GM12891 (cell line): ENCODE measurements around the gene MYH3.

Source experiments
- PAX5 ChIP-seq: IDR thresholded peaks from 2 replicates; pipeline ENCODE4 v1.6.1; 2011; ENCODE audit warnings: low read length, moderate library complexity, mild to moderate bottlenecking; ENCODE audit not compliant: insufficient read depth, severe bottlenecking
- POLR2A ChIP-seq: IDR thresholded peaks from 2 replicates; pipeline ENCODE4 v1.6.1; 2011; ENCODE audit warnings: low read depth, low read length, control low read depth
- POLR2AphosphoS5 ChIP-seq: IDR thresholded peaks from 2 replicates; pipeline ENCODE4 v1.6.1; 2011; ENCODE audit warnings: low read depth, low read length, control low read depth
- POU2F2 ChIP-seq: IDR thresholded peaks from 2 replicates; pipeline ENCODE4 v1.6.1; 2011; ENCODE audit warnings: low read depth, mild to moderate bottlenecking, control low read depth, low read length, moderate library complexity
- SPI1 ChIP-seq: IDR thresholded peaks from 2 replicates; pipeline ENCODE4 v1.6.1; 2011; ENCODE audit warnings: low read depth, low read length, control low read depth
- TAF1 ChIP-seq: IDR thresholded peaks from 2 replicates; pipeline ENCODE4 v1.6.1; 2011; ENCODE audit warnings: low read depth, low read length, control low read depth

DNA sequence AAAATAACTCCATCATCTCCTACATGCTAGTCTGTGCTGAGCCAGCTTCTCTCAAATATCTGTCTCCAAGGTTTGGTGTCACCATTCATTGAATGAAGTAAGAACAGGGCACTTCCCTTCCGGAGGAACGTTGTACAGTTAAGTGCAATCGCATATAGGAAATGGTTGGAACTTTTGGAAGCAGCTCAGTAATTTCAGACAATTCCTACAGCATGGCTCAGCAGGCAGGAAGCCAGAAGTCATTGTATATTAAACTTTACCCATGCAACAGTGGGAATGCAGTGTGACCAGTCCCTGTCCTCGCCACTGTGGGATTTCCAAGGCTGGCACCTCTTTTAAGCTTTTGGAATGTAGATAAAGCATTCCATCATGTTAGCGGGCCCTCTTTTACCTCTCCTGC is 56.5 kb downstream of the MYH3 start:
- TF ChIP-seq TAF1 (no peak), POLR2AphosphoS5 (no peak), POLR2A (no peak), SPI1 (no peak), POU2F2 (no peak), PAX5 (no peak)
